Liver (tissue), 9 donors: ENCODE measurements around the gene UQCR11. TPM values are rescaled to one million over a fixed set of nuclear protein-coding genes. Genes with fewer than 3 reads are reported as not detected.

Source experiments
- DNase-seq: peaks from one replicate; pipeline ENCODE4 v3.0.0-alpha.2; 2017; ENCODE audit warnings: low spot score
- H3K27ac ChIP-seq, 2 donors: one replicate each; pipeline ENCODE4 v1.7.0; 2013; ENCODE audit warnings: inconsistent platforms in 2 of 2, low read length in 2 of 2, control low read depth in 1 of 2, low read depth in 1 of 2, mild to moderate bottlenecking in 1 of 2
- H3K27me3 ChIP-seq, 4 donors: one replicate each; pipeline versions ENCODE4 v1.6.1 to v1.7.0; 2013; ENCODE audit warnings: low read length in 3 of 4, inconsistent platforms in 1 of 4, mild to moderate bottlenecking in 1 of 4, moderate library complexity in 1 of 4; ENCODE audit not compliant: control insufficient read depth in 4 of 4, insufficient read depth in 4 of 4
- H3K36me3 ChIP-seq, 4 donors: one replicate each; pipeline versions ENCODE4 v1.6.1 to v1.7.0; 2013; ENCODE audit warnings: low read length in 3 of 4, mild to moderate bottlenecking in 3 of 4, low read depth in 1 of 4, moderate library complexity in 1 of 4; ENCODE audit not compliant: control insufficient read depth in 4 of 4, insufficient read depth in 3 of 4
- H3K4me1 ChIP-seq, 4 donors: one replicate each; pipeline versions ENCODE4 v1.6.1 to v1.7.0; 2013; ENCODE audit warnings: low read length in 3 of 4, mild to moderate bottlenecking in 3 of 4, moderate library complexity in 1 of 4; ENCODE audit not compliant: control insufficient read depth in 4 of 4, insufficient read depth in 4 of 4
- H3K4me3 ChIP-seq, 3 donors: one replicate each; pipeline versions ENCODE4 v1.6.1 to v1.7.0; 2013; ENCODE audit warnings: low read length in 3 of 3, control low read depth in 1 of 3, low read depth in 1 of 3, mild to moderate bottlenecking in 1 of 3
- H3K9ac ChIP-seq, 2 donors: one replicate each; pipeline ENCODE4 v1.7.0; 2013; ENCODE audit warnings: low read length in 2 of 2, mild to moderate bottlenecking in 2 of 2, moderate library complexity in 2 of 2, control low read depth in 1 of 2, low read depth in 1 of 2
- H3K9me3 ChIP-seq, 4 donors: one replicate each; pipeline versions ENCODE4 v1.6.1 to v1.7.0; 2013; ENCODE audit warnings: low read length in 3 of 4; ENCODE audit not compliant: control insufficient read depth in 4 of 4
- ATF3 ChIP-seq: IDR thresholded peaks from 2 replicates; pipeline ENCODE4 v1.6.1; 2016; ENCODE audit warnings: antibody characterized with exemption
- CTCF ChIP-seq: fragments of 150-350 bp; IDR thresholded peaks from 2 replicates; pipeline ENCODE4 v1.5.1; 2017; ENCODE audit warnings: improper control_type of control experiment, low read depth, low read length; ENCODE audit not compliant: missing input control
- EGR1 ChIP-seq, 2 donors: IDR thresholded peaks; 2 replicates each; pipeline ENCODE4 v1.6.1; 2016 to 2018; ENCODE audit warnings: antibody characterized with exemption in 2 of 2, low read depth in 2 of 2
- FOXA1 ChIP-seq: IDR thresholded peaks from 2 replicates; pipeline ENCODE4 v1.6.1; 2016; ENCODE audit warnings: antibody characterized with exemption
- FOXA2 ChIP-seq: IDR thresholded peaks from 2 replicates; pipeline ENCODE4 v1.6.1; 2016; ENCODE audit warnings: antibody characterized with exemption
- HNF4A ChIP-seq, 2 donors: conservative IDR thresholded peaks; 2 replicates each; pipeline ENCODE4 v1.6.1; 2016; ENCODE audit warnings: antibody characterized with exemption in 2 of 2, mild to moderate bottlenecking in 2 of 2
- JUND ChIP-seq, 2 donors: IDR thresholded peaks; 2 replicates each; pipeline ENCODE4 v1.6.1; 2016; ENCODE audit warnings: antibody characterized with exemption in 2 of 2
- MAX ChIP-seq: IDR thresholded peaks from 2 replicates; pipeline ENCODE4 v1.6.1; 2016; ENCODE audit warnings: antibody characterized with exemption
- RAD21 ChIP-seq, 2 donors: IDR thresholded peaks; 2 replicates each; pipeline ENCODE4 v1.6.1; 2016; ENCODE audit warnings: antibody characterized with exemption in 2 of 2, mild to moderate bottlenecking in 2 of 2
- RXRA ChIP-seq, 2 donors: IDR thresholded peaks; 2 replicates each; pipeline ENCODE4 v1.6.1; 2017 to 2018; ENCODE audit warnings: antibody characterized with exemption in 2 of 2, mild to moderate bottlenecking in 1 of 2
- TAF1 ChIP-seq: conservative IDR thresholded peaks from 2 replicates; pipeline ENCODE4 v1.6.1; 2016; ENCODE audit warnings: antibody characterized with exemption, mild to moderate bottlenecking
- YY1 ChIP-seq: IDR thresholded peaks from 2 replicates; pipeline ENCODE4 v1.6.1; 2016; ENCODE audit warnings: antibody characterized with exemption, mild to moderate bottlenecking
- ZBTB33 ChIP-seq: IDR thresholded peaks from 2 replicates; pipeline ENCODE4 v1.6.1; 2016; ENCODE audit warnings: antibody characterized with exemption
- WGBS: extraction: QIAGEN DNeasy Blood & Tissue Kit; methylation state at CpG from one replicate; pipeline ENCODE4 v1.1.7; 2013; 5-methylcytosine and 5-hydroxymethylcytosine counted together
- polyA plus RNA-seq, 2 donors: library from polyadenylated mRNA; stranded (reverse) in 1 of 2; unstranded in 1 of 2; fragments of 200-250 nt in 1 of 2; fragments of >200 nt in 1 of 2; fragmentation: Nextera tagmentation in 1 of 2; extraction: Ambion mirVana in 1 of 2; gene quantifications; one replicate each; pipeline versions ENCODE4 v1.2.1 to v1.2.3, GENCODE V29; 2013 to 2015
- total RNA-seq, 2 donors: library from RNA; depleted of rRNA; stranded (reverse); fragments of >200 nt; gene quantifications; one replicate each; pipeline ENCODE4 v1.2.3, GENCODE V29; 2014
- donor health status: healthy.
- donor health status: healthy.
- donor health status: healthy.
- donor health status: healthy.
- donor health status: healthy.

Gene UQCR11
- total and polyA plus RNA-seq, 4 donors = 23.8 to 862 (median 82.3) TPM

- TF ChIP-seq JUND (IDR thresholded peaks at IDR 0.05) (no peak), CTCF (no peak), YY1 (no peak), EGR1 (IDR thresholded peaks at IDR 0.05; ENCODE audit: low read depth in 2 of 2) (no peak), RAD21 (IDR thresholded peaks at IDR 0.05) (no peak), FOXA2 (no peak), FOXA1 (no peak), TAF1 (no peak), RXRA (IDR thresholded peaks at IDR 0.05) (no peak), ZBTB33 (no peak), HNF4A (conservative IDR thresholded peaks at IDR 0.05) (no peak)
- Histone ChIP-seq H3K9ac (no peak overlapping the region), H3K27ac (no peak overlapping the region), H3K27me3 (no peaks in the 10 kb centered on the region), H3K9me3 (no peaks in the 10 kb centered on the region), H3K36me3 (peaks cover 2 to 48% (median 14%) of the 10 kb centered on the region in 4 donors), H3K4me1 (no peaks in the 10 kb centered on the region), H3K4me3 (no peak overlapping the region)
- WGBS = 95% methylated on average over 41 of the region's 41 CpGs
- no peak for DNase-seq
Measured at GRCh38 chr19:1615156-1615765, 10.0 kb upstream of the UQCR11 start.

GRCh38 chr19:1613808-1614570, 8.7 kb upstream of the UQCR11 start:
- Histone ChIP-seq H3K9me3 (no peaks in the 10 kb centered on the region), H3K36me3 (peaks cover 2 to 46% (median 15%) of the 10 kb centered on the region in 4 donors), H3K9ac (no peak overlapping the region), H3K27ac (no peak overlapping the region), H3K4me3 (no peak overlapping the region), H3K4me1 (peaks cover 0 to 2% (median 0%) of the 10 kb centered on the region in 4 donors), H3K27me3 (no peaks in the 10 kb centered on the region)
- no peak for TF ChIP-seq FOXA2
- TF ChIP-seq FOXA1 = no peak
- TF ChIP-seq MAX = no peak
- TF ChIP-seq TAF1 = no peak
- TF ChIP-seq ATF3 = no peak
- no peak for DNase-seq
- 96% methylated on average over 32 of the region's 32 CpGs for WGBS
